Activated T-helper 1 cell treated with anti-CD3 and anti-CD28 coated beads, Interleukin-12 subunit alpha, Interleukin-12 subunit beta, Interleukin-2, Interleukin-4 antibody, amounts not matched to agents 30 ng/mL and 10 ng/mL and 1 ng/mL, durations not matched to agents 14 hours and 24 hours and 36 hours (primary cell): ENCODE results near the gene ARMC3. TPM values are rescaled to one million over a fixed set of nuclear protein-coding genes. Genes with fewer than 3 reads are reported as not detected.

ENCODE experiments used
- DNase-seq: peaks from one replicate; pipeline ENCODE4 v3.0.0; 2021; ENCODE audit warnings: low spot score
- H3K27ac Mint-ChIP-seq: one replicate; pipeline ENCODE4 v1.8.0; 2021; ENCODE audit warnings: mild to moderate bottlenecking, mixed read lengths
- H3K27me3 Mint-ChIP-seq: one replicate; pipeline ENCODE4 v1.8.0; 2022; ENCODE audit warnings: mild to moderate bottlenecking, moderate library complexity, mixed read lengths; ENCODE audit not compliant: insufficient read depth
- H3K36me3 Mint-ChIP-seq: one replicate; pipeline ENCODE4 v1.8.0; 2021; ENCODE audit warnings: low read depth, mixed read lengths
- H3K4me1 Mint-ChIP-seq: one replicate; pipeline ENCODE4 v1.8.0; 2021; ENCODE audit warnings: low read depth, mixed read lengths
- H3K4me3 Mint-ChIP-seq: one replicate; pipeline ENCODE4 v1.8.0; 2021; ENCODE audit warnings: mild to moderate bottlenecking, moderate library complexity, mixed read lengths
- H3K9me3 Mint-ChIP-seq: one replicate; pipeline ENCODE4 v1.8.0; 2021; ENCODE audit warnings: mixed read lengths
- intact Hi-C: fragments of 100-400 bp; cut with micrococcal nuclease; formaldehyde crosslinking; loops from one replicate; pipeline ENCODE4 v1.15.1; 2024
- total RNA-seq: library from RNA; stranded (reverse); gene quantifications from 2 replicates; pipeline ENCODE4 v1.2.3, GENCODE V29; 2022

Gene ARMC3
- total RNA-seq, 1 donor from 2014 or later: not detected

- Mint-ChIP-seq H3K27ac (no peak overlapping the region), H3K36me3 (no peaks in the 10 kb centered on the region), H3K4me1 (no peaks in the 10 kb centered on the region), H3K9me3 (no peaks in the 10 kb centered on the region), H3K4me3 (no peak overlapping the region), H3K27me3 (peaks cover 22% of the 10 kb centered on the region)
- intact Hi-C loops: no loop called here
- no peak for DNase-seq
These were observed 153.4 kb downstream of the ARMC3 start for GRCh38 chr10:23081221-23081750.

DNA sequence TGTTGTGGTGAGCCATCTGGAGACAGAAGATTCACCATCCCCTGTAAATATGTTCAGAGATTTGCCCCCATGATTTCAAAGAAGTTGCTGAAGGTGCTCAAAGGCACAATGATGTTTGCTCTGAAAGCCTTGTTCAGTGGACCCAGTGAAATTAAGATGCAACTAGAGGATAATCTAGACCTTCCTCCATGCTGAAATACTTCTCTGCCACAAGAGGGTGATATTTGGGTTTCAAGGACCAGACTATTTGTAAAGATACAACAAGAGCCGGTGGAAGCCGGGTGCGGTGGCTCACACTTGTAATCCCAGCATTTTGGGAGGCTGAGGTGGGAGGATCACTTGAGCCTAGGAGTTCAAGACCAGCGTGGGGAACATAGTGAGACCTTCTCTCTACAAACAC, 154.0 kb downstream of the ARMC3 start:
- Mint-ChIP-seq H3K9me3 (no peaks in the 10 kb centered on the region), H3K27ac (no peak overlapping the region), H3K4me1 (no peaks in the 10 kb centered on the region), H3K27me3 (peaks cover 22% of the 10 kb centered on the region), H3K36me3 (no peaks in the 10 kb centered on the region), H3K4me3 (no peak overlapping the region)
- intact Hi-C loops: loop anchor here (2.0 kb wide), 1 partner anchor 211 kb away; no protein-coding TSS in a partner anchor
- no peak for DNase-seq

Other genes with a start within 250 kb of the ARMC3 start
- 92.7 and 104 TPM in 2 replicates for gene PIP4K2A, start 213.5 kb upstream of the ARMC3 start, total RNA-seq
- 3.0 and 4.0 TPM in 2 replicates for gene MSRB2, start 167.5 kb downstream of the ARMC3 start, total RNA-seq